SK-N-SH treated with all-trans-retinoic acid at 6 μM for 48 hours (cell line): ENCODE results near the gene MBOAT2.
A peak's percentile ranks its signal among the peaks of the same experiment; 100 is the strongest.

ENCODE experiments used
- ATAC-seq: fragments of 200-7000 bp; cut with Tn5 transposase; 3 replicates; pipeline ENCODE4 v1.9.1; 2020; ENCODE audit warnings: mild to moderate bottlenecking, moderate library complexity
- ARNTL ChIP-seq: fragments of 450-650 bp; formaldehyde crosslinking; IDR thresholded peaks from 2 replicates; pipeline ENCODE4 v1.5.0; 2020; ENCODE audit warnings: low read depth, mild to moderate bottlenecking, moderate library complexity, borderline replicate concordance
- BACH2 ChIP-seq: fragments of 250-450 bp; sonication (Bioruptor Pico); IDR thresholded peaks from 2 replicates; pipeline ENCODE4 v1.9.0; 2021; ENCODE audit warnings: mild to moderate bottlenecking, borderline replicate concordance
- CREB5 ChIP-seq: fragments of 250-450 bp; sonication (Bioruptor Pico); IDR thresholded peaks from 2 replicates; pipeline ENCODE4 v1.5.1; 2020; ENCODE audit warnings: low read depth, mild to moderate bottlenecking, moderate library complexity
- CSDC2 ChIP-seq: fragments of 250-450 bp; sonication (Bioruptor Pico); IDR thresholded peaks from 2 replicates; pipeline ENCODE4 v1.5.0; 2020; ENCODE audit warnings: mild to moderate bottlenecking, moderate library complexity
- CSRNP3 ChIP-seq: fragments of 250-450 bp; sonication (Bioruptor Pico); IDR thresholded peaks from 2 replicates; pipeline ENCODE4 v1.5.1; 2021; ENCODE audit warnings: mild to moderate bottlenecking, moderate library complexity
- ESRRG ChIP-seq: fragments of 250-450 bp; sonication (Bioruptor Pico); IDR thresholded peaks from 2 replicates; pipeline ENCODE4 v1.6.1; 2021; ENCODE audit warnings: mild to moderate bottlenecking
- ISL1 ChIP-seq: fragments of 250-450 bp; sonication (Bioruptor Pico); IDR thresholded peaks from 2 replicates; pipeline ENCODE4 v2.1.2; 2022; ENCODE audit warnings: mild to moderate bottlenecking, moderate library complexity
- OSR1 ChIP-seq: fragments of 250-450 bp; sonication (Bioruptor Pico); IDR thresholded peaks from 2 replicates; pipeline ENCODE4 v1.8.0; 2022; ENCODE audit warnings: moderate library complexity, mild to moderate bottlenecking, inconsistent platforms
- PPARA ChIP-seq: fragments of 250-450 bp; sonication (Bioruptor Pico); IDR thresholded peaks from 2 replicates; pipeline ENCODE4 v1.5.0; 2020; ENCODE audit warnings: mild to moderate bottlenecking, borderline replicate concordance
- RARB ChIP-seq: fragments of 250-450 bp; sonication (Bioruptor Pico); IDR thresholded peaks from 2 replicates; pipeline ENCODE4 v1.8.0; 2021; ENCODE audit warnings: mild to moderate bottlenecking, moderate library complexity
- TCF4 ChIP-seq: fragments of 250-450 bp; sonication (Bioruptor Pico); IDR thresholded peaks from 2 replicates; pipeline ENCODE4 v1.8.0; 2021; ENCODE audit warnings: mild to moderate bottlenecking, moderate library complexity, borderline replicate concordance
- TOX ChIP-seq: fragments of 250-450 bp; sonication (Bioruptor Pico); IDR thresholded peaks from 2 replicates; pipeline ENCODE4 v1.8.0; 2021; ENCODE audit warnings: mild to moderate bottlenecking, moderate library complexity, borderline replicate concordance
- TSHZ2 ChIP-seq: fragments of 250-450 bp; sonication (Bioruptor Pico); IDR thresholded peaks from 2 replicates; pipeline ENCODE4 v1.5.0; 2020; ENCODE audit warnings: mild to moderate bottlenecking, moderate library complexity
- ZC3H10 ChIP-seq: fragments of 250-450 bp; sonication (Bioruptor Pico); IDR thresholded peaks from 2 replicates; pipeline ENCODE4 v1.5.1; 2021; ENCODE audit warnings: mild to moderate bottlenecking, moderate library complexity
- ZFP3 ChIP-seq: fragments of 250-450 bp; sonication (Bioruptor Pico); IDR thresholded peaks from 2 replicates; pipeline ENCODE4 v1.5.0; 2020; ENCODE audit warnings: mild to moderate bottlenecking, moderate library complexity
- ZFP30 ChIP-seq: fragments of 450-650 bp; formaldehyde crosslinking; IDR thresholded peaks from 2 replicates; pipeline ENCODE4 v1.5.0; 2022; ENCODE audit warnings: mild to moderate bottlenecking, moderate library complexity
- ZNF565 ChIP-seq: fragments of 450-650 bp; formaldehyde crosslinking; conservative IDR thresholded peaks from 2 replicates; pipeline ENCODE4 v1.5.0; 2020; ENCODE audit warnings: low read depth, mild to moderate bottlenecking, moderate library complexity
- ZNF70 ChIP-seq: fragments of 450-650 bp; formaldehyde crosslinking; IDR thresholded peaks from 2 replicates; pipeline ENCODE4 v1.5.0; 2020; ENCODE audit warnings: mild to moderate bottlenecking, moderate library complexity

MBOAT2 gene

GRCh38 chr2:8872821-8873432 lies 130.6 kb downstream of the MBOAT2 start:
- ATAC-seq = peak; percentile 78
- TF ChIP-seq ISL1 (CRISPR knock-in tag) (no peak), CSDC2 (CRISPR knock-in tag) (no peak), ZFP30 (CRISPR knock-in tag) (no peak), ARNTL (CRISPR knock-in tag) (no peak), BACH2 (CRISPR knock-in tag) (no peak), CSRNP3 (no peak), PPARA (CRISPR knock-in tag) (no peak), RARB (CRISPR knock-in tag) (no peak), TCF4 (CRISPR knock-in tag) (no peak), TSHZ2 (no peak), OSR1 (CRISPR knock-in tag) (no peak), ZC3H10 (CRISPR knock-in tag) (no peak), ZNF565 (CRISPR knock-in tag) (no peak)

GRCh38 chr2:8870441-8870840 lies 133.0 kb downstream of the MBOAT2 start:
- ATAC-seq = no peak
- TF ChIP-seq ZFP3 (CRISPR knock-in tag) (no peak), TOX (no peak), CSDC2 (CRISPR knock-in tag) (no peak), ESRRG (CRISPR knock-in tag) (no peak), CREB5 (no peak)

- no peak for ATAC-seq
- no peak for TF ChIP-seq ZNF565 (CRISPR knock-in tag)
- TF ChIP-seq TCF4 (CRISPR knock-in tag) = peak; percentile 17; the same call in 1 of the 2 replicates
- TF ChIP-seq TSHZ2 = no peak
- TF ChIP-seq TOX = no peak
- no peak for TF ChIP-seq ZFP30 (CRISPR knock-in tag)
These were observed 136.1 kb downstream of the MBOAT2 start for GRCh38 chr2:8867363-8867762.

GRCh38 chr2:8863331-8863953 lies 140.0 kb downstream of the MBOAT2 start:
- no peak for ATAC-seq
- TF ChIP-seq ZNF70 (CRISPR knock-in tag) = no peak
- no peak for TF ChIP-seq ZFP3 (CRISPR knock-in tag)
- no peak for TF ChIP-seq CSRNP3
